Karpas-422 (cell line): ENCODE data around the gene APH1B. TPM values are rescaled to one million over a fixed set of nuclear protein-coding genes. Genes with fewer than 3 reads are reported as not detected.
A peak's percentile ranks its signal among the peaks of the same experiment; 100 is the strongest.

Experiments used
- DNase-seq: peaks from one replicate; pipeline ENCODE4 v3.0.0-alpha.2; 2015
- H2AFZ ChIP-seq: fragments of 200-600 bp; sonication (generic); 2 replicates; pipeline ENCODE4 v1.6.1; 2014; ENCODE audit warnings: antibody characterized with exemption, low read length, mixed read lengths
- H3K27ac ChIP-seq: fragments of 200-600 bp; sonication (generic); 2 replicates; pipeline ENCODE4 v1.5.1; 2014; ENCODE audit warnings: mild to moderate bottlenecking, low read length, moderate library complexity
- H3K27me3 ChIP-seq: fragments of 200-600 bp; sonication (generic); 2 replicates; pipeline ENCODE4 v1.6.1; 2014; ENCODE audit warnings: low read length, mixed read lengths
- H3K36me3 ChIP-seq: fragments of 200-600 bp; sonication (generic); 2 replicates; pipeline ENCODE4 v1.6.1; 2014; ENCODE audit warnings: low read length, mixed read lengths; ENCODE audit not compliant: insufficient read depth
- H3K4me1 ChIP-seq: fragments of 200-600 bp; sonication (generic); 2 replicates; pipeline ENCODE4 v1.6.1; 2014; ENCODE audit warnings: mild to moderate bottlenecking, low read length, mixed read lengths
- H3K4me2 ChIP-seq: fragments of 200-600 bp; sonication (generic); 2 replicates; pipeline ENCODE4 v1.6.1; 2014; ENCODE audit warnings: low read length, low read depth, mild to moderate bottlenecking; ENCODE audit not compliant: poor library complexity, severe bottlenecking
- H3K4me3 ChIP-seq: fragments of 200-600 bp; sonication (generic); 2 replicates; pipeline ENCODE4 v1.5.1; 2014; ENCODE audit warnings: mild to moderate bottlenecking, antibody characterized with exemption, low read length, mixed read lengths
- H3K79me2 ChIP-seq: fragments of 200-600 bp; sonication (generic); 2 replicates; pipeline ENCODE4 v1.6.1; 2014; ENCODE audit warnings: mild to moderate bottlenecking, low read length, mixed read lengths
- H3K9ac ChIP-seq: fragments of 200-600 bp; sonication (generic); 2 replicates; pipeline ENCODE4 v1.6.0; 2014; ENCODE audit warnings: low read length
- H3K9me2 ChIP-seq: fragments of 200-600 bp; sonication (generic), shearing (Covaris generic); replicated peaks from 2 replicates; pipeline ENCODE4 v1.6.0; 2014; ENCODE audit warnings: mild to moderate bottlenecking, low read length, moderate library complexity; ENCODE audit not compliant: insufficient read depth
- H3K9me3 ChIP-seq: fragments of 300-700, 200-600 bp; sonication (generic); 2 replicates; pipeline ENCODE4 v1.6.1; 2014; ENCODE audit warnings: low read length, mixed read lengths
- H4K20me1 ChIP-seq: fragments of 200-600 bp; sonication (generic); 2 replicates; pipeline ENCODE4 v1.6.1; 2014; ENCODE audit warnings: mild to moderate bottlenecking, antibody characterized with exemption, low read length, low read depth; ENCODE audit not compliant: insufficient read depth
- total RNA-seq: library from RNA; depleted of rRNA; stranded (reverse); fragments of >200 nt; shearing (Covaris generic); gene quantifications from 2 replicates; pipeline ENCODE4 v1.2.3, GENCODE V29; 2014; ENCODE audit warnings: low replicate concordance

APH1B gene
- total RNA-seq, 1 experiment from 2014 or later = 34.8 TPM

GRCh38 chr15:63277893-63278456 is 570 bp downstream of the APH1B start:
- H3K27me3 ChIP-seq = no peaks in the 10 kb centered on the region
- H3K4me3 ChIP-seq = peak overlapping the region; percentile 99
- H4K20me1 ChIP-seq = no peaks in the 10 kb centered on the region
- H3K9me3 ChIP-seq = no peaks in the 10 kb centered on the region
- H3K27ac ChIP-seq = peak overlapping the region; percentile 64
- peaks cover 17% of the 10 kb centered on the region for H3K79me2 ChIP-seq
- H3K36me3 ChIP-seq = peaks cover 11% of the 10 kb centered on the region; the same call in 1 of the 2 replicates
- H3K9ac ChIP-seq = peak overlapping the region; percentile 96
- no peak for DNase-seq
- peak overlapping the region; percentile 95 for H3K4me2 ChIP-seq
- H3K4me1 ChIP-seq = peaks cover 21% of the 10 kb centered on the region
- no peaks in the 10 kb centered on the region for H3K9me2 ChIP-seq
- peak overlapping the region; percentile 97 for H2AFZ ChIP-seq

GRCh38 chr15:63283126-63283525 is 5.7 kb downstream of the APH1B start:
- no peaks in the 10 kb centered on the region for H4K20me1 ChIP-seq
- H3K4me3 ChIP-seq = no peak overlapping the region
- no peaks in the 10 kb centered on the region for H3K9me2 ChIP-seq
- peaks cover 12% of the 10 kb centered on the region for H3K79me2 ChIP-seq
- peaks cover 30% of the 10 kb centered on the region for H3K36me3 ChIP-seq
- H3K9ac ChIP-seq = no peak overlapping the region
- no peak overlapping the region for H2AFZ ChIP-seq
- DNase-seq = no peak
- H3K27me3 ChIP-seq = no peaks in the 10 kb centered on the region
- no peak overlapping the region for H3K4me2 ChIP-seq
- no peaks in the 10 kb centered on the region for H3K9me3 ChIP-seq
- H3K4me1 ChIP-seq = peaks cover 7% of the 10 kb centered on the region
- no peak overlapping the region for H3K27ac ChIP-seq

- Histone ChIP-seq H3K27me3 (no peaks in the 10 kb centered on the region), H3K9ac (no peak overlapping the region), H3K4me3 (no peak overlapping the region), H3K9me3 (no peaks in the 10 kb centered on the region), H3K9me2 (no peaks in the 10 kb centered on the region), H4K20me1 (no peaks in the 10 kb centered on the region), H3K36me3 (peaks cover 31% of the 10 kb centered on the region), H3K4me2 (no peak overlapping the region), H3K27ac (no peak overlapping the region), H2AFZ (no peak overlapping the region), H3K79me2 (0 out of 2 replicates have a peak, but pooled peaks cover 2% of the 10 kb centered on the region), H3K4me1 (peaks cover 6% of the 10 kb centered on the region)
- DNase-seq = no peak
Measured at GRCh38 chr15:63284335-63284734, 6.9 kb downstream of the APH1B start.

- Histone ChIP-seq H3K4me3 (no peak overlapping the region), H3K27me3 (no peaks in the 10 kb centered on the region), H3K9ac (no peak overlapping the region), H3K27ac (no peak overlapping the region), H2AFZ (no peak overlapping the region), H3K9me3 (no peaks in the 10 kb centered on the region), H3K79me2 (0 out of 2 replicates have a peak, but pooled peaks cover 5% of the 10 kb centered on the region), H3K4me2 (no peak overlapping the region), H3K36me3 (peaks cover 24% of the 10 kb centered on the region), H3K9me2 (no peaks in the 10 kb centered on the region), H4K20me1 (no peaks in the 10 kb centered on the region), H3K4me1 (peaks cover 6% of the 10 kb centered on the region)
- DNase-seq = no peak
Measured at GRCh38 chr15:63287109-63287508, 9.7 kb downstream of the APH1B start.

GRCh38 chr15:63288342-63288741 is 10.9 kb downstream of the APH1B start:
- Histone ChIP-seq H3K4me2 (no peak overlapping the region), H3K79me2 (0 out of 2 replicates have a peak, but pooled peaks cover 5% of the 10 kb centered on the region), H3K9me2 (no peaks in the 10 kb centered on the region), H3K27ac (no peak overlapping the region), H3K36me3 (peaks cover 24% of the 10 kb centered on the region), H3K4me1 (peaks cover 6% of the 10 kb centered on the region), H4K20me1 (no peaks in the 10 kb centered on the region), H2AFZ (no peak overlapping the region), H3K4me3 (no peak overlapping the region), H3K9me3 (no peaks in the 10 kb centered on the region), H3K9ac (no peak overlapping the region), H3K27me3 (no peaks in the 10 kb centered on the region)
- DNase-seq = no peak

GRCh38 chr15:63288778-63289378 is 11.5 kb downstream of the APH1B start:
- DNase-seq = peak; percentile 77
- peaks cover 19% of the 10 kb centered on the region for H3K36me3 ChIP-seq
- H3K9me2 ChIP-seq = no peaks in the 10 kb centered on the region
- H3K27ac ChIP-seq = no peak overlapping the region
- 0 out of 2 replicates have a peak, but pooled peaks cover 5% of the 10 kb centered on the region for H3K79me2 ChIP-seq
- H2AFZ ChIP-seq = no peak overlapping the region
- no peak overlapping the region for H3K4me2 ChIP-seq
- no peaks in the 10 kb centered on the region for H4K20me1 ChIP-seq
- H3K4me3 ChIP-seq = no peak overlapping the region
- H3K9ac ChIP-seq = no peak overlapping the region
- H3K9me3 ChIP-seq = no peaks in the 10 kb centered on the region
- H3K27me3 ChIP-seq = no peaks in the 10 kb centered on the region
- peaks cover 6% of the 10 kb centered on the region for H3K4me1 ChIP-seq

- H3K36me3 ChIP-seq = peaks cover 13% of the 10 kb centered on the region; the same call in 1 of the 2 replicates
- H3K4me2 ChIP-seq = no peak overlapping the region
- H3K27me3 ChIP-seq = no peaks in the 10 kb centered on the region
- no peak overlapping the region for H3K9ac ChIP-seq
- H3K9me2 ChIP-seq = no peaks in the 10 kb centered on the region
- no peaks in the 10 kb centered on the region for H4K20me1 ChIP-seq
- H2AFZ ChIP-seq = no peak overlapping the region
- no peak overlapping the region for H3K27ac ChIP-seq
- H3K4me3 ChIP-seq = no peak overlapping the region
- no peak for DNase-seq
- H3K4me1 ChIP-seq = peaks cover 6% of the 10 kb centered on the region
- H3K79me2 ChIP-seq = 0 out of 2 replicates have a peak, but pooled peaks cover 8% of the 10 kb centered on the region
- no peaks in the 10 kb centered on the region for H3K9me3 ChIP-seq
Measured at GRCh38 chr15:63291507-63291906, 14.1 kb downstream of the APH1B start.

- Histone ChIP-seq H2AFZ (no peak overlapping the region), H3K9me2 (no peaks in the 10 kb centered on the region), H3K79me2 (0 out of 2 replicates have a peak, but pooled peaks cover 8% of the 10 kb centered on the region), H3K4me3 (no peak overlapping the region), H3K27me3 (no peaks in the 10 kb centered on the region), H3K4me1 (peaks cover 6% of the 10 kb centered on the region), H3K27ac (no peak overlapping the region), H3K36me3 (peaks cover 13% of the 10 kb centered on the region; the same call in 1 of the 2 replicates), H4K20me1 (no peaks in the 10 kb centered on the region), H3K9ac (no peak overlapping the region), H3K4me2 (no peak overlapping the region), H3K9me3 (no peaks in the 10 kb centered on the region)
- DNase-seq = no peak
Measured at GRCh38 chr15:63292241-63292640, 14.8 kb downstream of the APH1B start.
